ENCODE measurements around the gene GLG1. TPM values are rescaled to one million over a fixed set of nuclear protein-coding genes. Genes with fewer than 3 reads are reported as not detected.

Gene GLG1
- total and polyA plus RNA-seq, 9 donors, result 84.4 to 144 (median 123) TPM

DNA sequence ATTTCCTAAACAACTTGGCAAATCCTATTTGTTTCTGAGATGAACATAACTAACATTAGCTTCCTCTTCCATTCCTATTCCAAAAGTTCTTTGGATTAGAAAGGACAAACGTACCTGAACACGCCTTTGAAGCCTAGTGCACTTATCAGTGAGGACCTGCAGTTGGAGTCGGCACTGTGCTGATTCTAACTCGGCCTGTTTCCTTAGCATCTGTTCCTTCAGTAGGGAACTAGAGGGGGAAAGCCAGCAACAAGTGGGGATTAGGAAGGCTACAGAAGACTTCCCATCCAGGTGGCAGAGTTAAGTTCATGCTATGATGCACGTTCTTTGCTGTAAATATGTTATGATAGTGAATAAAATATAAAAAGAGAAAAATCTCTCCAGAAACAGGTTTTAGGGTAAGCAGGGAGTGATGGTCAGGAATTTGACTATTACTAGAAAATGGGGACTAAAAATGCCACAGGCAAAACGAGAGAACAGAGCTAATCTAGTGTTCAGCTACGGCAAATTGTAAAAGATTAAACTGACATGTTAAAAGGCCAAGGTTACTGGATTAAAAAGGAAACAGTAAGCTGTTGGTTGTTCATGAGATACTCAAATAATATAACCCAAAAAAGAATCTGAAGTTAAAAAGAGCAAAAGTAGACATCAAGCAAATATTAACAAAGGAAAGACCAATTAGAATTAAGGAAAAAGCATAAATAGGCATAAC, 31.0 kb upstream of the GLG1 start:
- DNase-seq, result no peak
- Histone ChIP-seq H3K4me3 (ENCODE audit: low read length) (no peak overlapping the region), H3K36me3 (ENCODE audit: control insufficient read depth, insufficient read depth, low read length) (peaks cover 27% of the 10 kb centered on the region), H3K27ac (ENCODE audit: low read length) (no peak overlapping the region), H3K4me1 (ENCODE audit: control insufficient read depth, insufficient read depth, low read length) (no peaks in the 10 kb centered on the region), H3K9me3 (replicated peaks; ENCODE audit: control insufficient read depth, low read depth, low read length) (no peaks in the 10 kb centered on the region), H3K27me3 (ENCODE audit: control insufficient read depth, insufficient read depth, low read length) (no peaks in the 10 kb centered on the region)
- 86% methylated on average over 5 of the region's 7 CpGs for WGBS (ENCODE audit: insufficient coverage)

GRCh38 chr16:74635303-74635702, 28.4 kb upstream of the GLG1 start:
- peaks cover 42% of the 10 kb centered on the region for H3K36me3 ChIP-seq (ENCODE audit: control insufficient read depth, insufficient read depth, low read length)
- WGBS (ENCODE audit: insufficient coverage), result 0% methylated on average over 1 of the region's 5 CpGs

DNA sequence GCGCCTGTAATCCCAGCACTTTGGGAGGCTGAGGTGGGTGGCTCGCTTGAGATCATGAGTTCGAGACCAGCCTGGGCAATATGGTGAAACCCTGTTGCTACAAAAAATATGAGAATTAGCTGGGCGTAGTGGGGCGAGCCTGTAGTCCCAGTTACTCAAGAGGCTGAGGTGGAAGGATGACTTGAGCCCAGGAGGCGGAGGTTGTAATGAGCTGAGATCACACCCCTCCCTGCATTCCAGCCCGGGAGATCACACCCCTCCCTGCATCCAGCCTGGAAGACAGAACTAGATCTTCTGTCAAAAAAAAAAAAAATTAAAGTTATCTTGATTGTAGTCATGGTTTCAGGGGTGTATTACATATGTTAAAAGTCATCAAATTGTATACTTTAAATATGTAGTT, 26.8 kb upstream of the GLG1 start:
- Histone ChIP-seq H3K27ac (ENCODE audit: low read length) (no peak overlapping the region), H3K4me1 (ENCODE audit: control insufficient read depth, insufficient read depth, low read length) (no peaks in the 10 kb centered on the region), H3K4me3 (ENCODE audit: low read length) (no peak overlapping the region), H3K9me3 (replicated peaks; ENCODE audit: control insufficient read depth, low read depth, low read length) (no peaks in the 10 kb centered on the region), H3K36me3 (ENCODE audit: control insufficient read depth, insufficient read depth, low read length) (peaks cover 46% of the 10 kb centered on the region), H3K27me3 (ENCODE audit: control insufficient read depth, insufficient read depth, low read length) (no peaks in the 10 kb centered on the region)
- no peak for DNase-seq
- 96% methylated on average over 3 of the region's 7 CpGs for WGBS (ENCODE audit: insufficient coverage)

More at GRCh38 chr16:74635303-74635702, 28.4 kb upstream of the GLG1 start:
- Histone ChIP-seq H3K27me3 (ENCODE audit: control insufficient read depth, insufficient read depth, low read length) (no peaks in the 10 kb centered on the region), H3K9me3 (replicated peaks; ENCODE audit: control insufficient read depth, low read depth, low read length) (no peaks in the 10 kb centered on the region), H3K4me3 (ENCODE audit: low read length) (no peak overlapping the region), H3K27ac (ENCODE audit: low read length) (no peak overlapping the region), H3K4me1 (ENCODE audit: control insufficient read depth, insufficient read depth, low read length) (no peaks in the 10 kb centered on the region)
- no peak for DNase-seq

GRCh38 chr16:74627506-74628220, 20.7 kb upstream of the GLG1 start:
- H3K27me3 ChIP-seq (ENCODE audit: control insufficient read depth, insufficient read depth, low read length), result no peaks in the 10 kb centered on the region
- 81% methylated on average over 5 of the region's 6 CpGs for WGBS (ENCODE audit: insufficient coverage)
- no peaks in the 10 kb centered on the region for H3K9me3 ChIP-seq (replicated peaks; ENCODE audit: control insufficient read depth, low read depth, low read length)
- H3K4me1 ChIP-seq (ENCODE audit: control insufficient read depth, insufficient read depth, low read length), result no peaks in the 10 kb centered on the region
- peaks cover 75% of the 10 kb centered on the region for H3K36me3 ChIP-seq (ENCODE audit: control insufficient read depth, insufficient read depth, low read length)
- no peak overlapping the region for H3K27ac ChIP-seq (ENCODE audit: low read length)
- no peak for DNase-seq
- no peak overlapping the region for H3K4me3 ChIP-seq (ENCODE audit: low read length)

DNA sequence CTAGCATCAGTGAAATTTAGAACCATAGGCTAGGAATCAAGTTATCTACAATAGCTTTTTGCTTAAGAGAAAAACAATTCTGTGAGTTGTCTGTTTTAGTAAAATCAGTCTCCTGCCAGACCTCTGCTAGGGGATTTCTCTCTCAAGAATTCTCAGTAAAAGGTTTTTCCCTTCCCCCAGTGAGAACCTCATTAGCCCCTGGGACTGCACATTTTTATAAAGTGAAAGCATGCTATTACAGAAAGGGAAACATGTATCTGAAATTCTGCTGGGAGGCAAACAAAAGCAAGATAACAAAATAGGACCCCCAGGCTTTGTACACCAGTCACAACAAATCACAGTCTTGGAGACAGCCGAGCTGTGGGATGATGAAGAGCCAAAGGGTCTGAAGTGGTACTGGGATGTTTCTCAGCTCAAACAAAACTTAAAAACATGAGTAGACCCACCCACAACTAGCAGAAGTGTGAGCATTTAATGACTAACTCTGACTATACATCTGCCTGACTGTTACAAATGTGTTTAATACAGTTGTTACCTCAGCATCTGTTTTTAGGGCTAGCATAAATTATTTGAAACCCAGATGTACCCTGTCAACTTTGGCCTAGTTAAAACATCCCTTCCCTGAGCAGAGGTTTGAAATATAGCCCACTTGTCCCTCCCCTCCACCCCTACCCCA, 20.0 kb upstream of the GLG1 start:
- H3K9me3 ChIP-seq (replicated peaks; ENCODE audit: control insufficient read depth, low read depth, low read length), result no peaks in the 10 kb centered on the region
- H3K27me3 ChIP-seq (ENCODE audit: control insufficient read depth, insufficient read depth, low read length), result no peaks in the 10 kb centered on the region
- no peak for DNase-seq
- WGBS (ENCODE audit: insufficient coverage), result no CpG with 5 or more reads among the region's 1 CpG
- peaks cover 76% of the 10 kb centered on the region for H3K36me3 ChIP-seq (ENCODE audit: control insufficient read depth, insufficient read depth, low read length)
- no peak overlapping the region for H3K4me3 ChIP-seq (ENCODE audit: low read length)
- no peaks in the 10 kb centered on the region for H3K4me1 ChIP-seq (ENCODE audit: control insufficient read depth, insufficient read depth, low read length)
- H3K27ac ChIP-seq (ENCODE audit: low read length), result no peak overlapping the region

- WGBS (ENCODE audit: insufficient coverage), result 92% methylated on average over 2 of the region's 14 CpGs
Measured at GRCh38 chr16:74625500-74626350, 18.8 kb upstream of the GLG1 start.

DNA sequence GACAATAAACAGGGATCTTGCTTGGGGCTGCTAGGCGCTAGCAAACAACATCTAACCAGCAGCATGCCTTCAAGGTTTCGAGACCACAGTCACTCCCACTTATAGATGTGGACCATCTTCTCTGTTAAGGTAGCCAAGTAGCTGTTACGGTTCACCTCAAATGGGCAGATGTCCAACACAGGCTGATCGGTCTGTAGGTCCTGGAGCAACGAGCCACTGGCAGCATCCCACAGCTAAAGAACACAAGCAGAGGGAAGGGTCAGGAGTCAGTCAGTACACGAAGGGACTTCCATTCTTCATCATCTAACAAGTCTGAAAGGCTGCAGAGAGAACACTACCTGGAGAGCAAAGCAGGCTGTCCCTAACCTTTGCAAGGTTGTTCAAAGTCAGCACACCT, 16.9 kb upstream of the GLG1 start:
- H3K27me3 ChIP-seq (ENCODE audit: control insufficient read depth, insufficient read depth, low read length), result no peaks in the 10 kb centered on the region
- no peaks in the 10 kb centered on the region for H3K4me1 ChIP-seq (ENCODE audit: control insufficient read depth, insufficient read depth, low read length)
- no peak overlapping the region for H3K27ac ChIP-seq (ENCODE audit: low read length)
- no peaks in the 10 kb centered on the region for H3K9me3 ChIP-seq (replicated peaks; ENCODE audit: control insufficient read depth, low read depth, low read length)
- H3K36me3 ChIP-seq (ENCODE audit: control insufficient read depth, insufficient read depth, low read length), result peaks cover 67% of the 10 kb centered on the region
- H3K4me3 ChIP-seq (ENCODE audit: low read length), result no peak overlapping the region
- no peak for DNase-seq
- 70% methylated on average over 3 of the region's 6 CpGs for WGBS (ENCODE audit: insufficient coverage)

More at GRCh38 chr16:74625500-74626350, 18.8 kb upstream of the GLG1 start:
- no peaks in the 10 kb centered on the region for H3K27me3 ChIP-seq (ENCODE audit: control insufficient read depth, insufficient read depth, low read length)
- no peak overlapping the region for H3K27ac ChIP-seq (ENCODE audit: low read length)
- H3K4me1 ChIP-seq (ENCODE audit: control insufficient read depth, insufficient read depth, low read length), result no peaks in the 10 kb centered on the region
- no peak overlapping the region for H3K4me3 ChIP-seq (ENCODE audit: low read length)
- no peaks in the 10 kb centered on the region for H3K9me3 ChIP-seq (replicated peaks; ENCODE audit: control insufficient read depth, low read depth, low read length)
- DNase-seq, result no peak
- H3K36me3 ChIP-seq (ENCODE audit: control insufficient read depth, insufficient read depth, low read length), result peaks cover 72% of the 10 kb centered on the region

GRCh38 chr16:74623214-74623838, 16.4 kb upstream of the GLG1 start:
- Histone ChIP-seq H3K36me3 (ENCODE audit: control insufficient read depth, insufficient read depth, low read length) (peaks cover 64% of the 10 kb centered on the region), H3K27me3 (ENCODE audit: control insufficient read depth, insufficient read depth, low read length) (no peaks in the 10 kb centered on the region), H3K4me1 (ENCODE audit: control insufficient read depth, insufficient read depth, low read length) (no peaks in the 10 kb centered on the region), H3K27ac (ENCODE audit: low read length) (no peak overlapping the region), H3K9me3 (replicated peaks; ENCODE audit: control insufficient read depth, low read depth, low read length) (no peaks in the 10 kb centered on the region), H3K4me3 (ENCODE audit: low read length) (no peak overlapping the region)
- WGBS (ENCODE audit: insufficient coverage), result no CpG with 5 or more reads among the region's 4 CpGs
- DNase-seq, result peak; percentile 61

DNA sequence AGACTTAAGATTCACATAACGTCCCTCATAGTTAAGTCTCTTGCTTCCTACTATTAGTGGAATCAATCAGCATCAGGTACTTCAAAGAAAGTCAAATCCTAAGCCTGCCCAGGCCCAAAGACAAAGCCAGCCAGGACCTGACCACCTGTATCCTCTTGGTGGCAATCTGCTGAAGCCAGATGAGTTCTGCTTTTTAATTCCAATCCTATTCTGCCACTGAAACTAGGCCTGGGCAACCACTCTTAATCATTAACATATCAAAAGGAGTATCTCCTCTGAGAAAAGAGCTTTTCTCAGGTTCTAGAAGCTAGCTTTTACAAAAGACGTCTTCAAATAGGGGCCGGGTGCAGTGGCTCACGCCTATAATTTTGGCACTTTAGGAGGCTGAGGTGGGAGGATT, 15.1 kb upstream of the GLG1 start:
- Histone ChIP-seq H3K36me3 (ENCODE audit: control insufficient read depth, insufficient read depth, low read length) (peaks cover 51% of the 10 kb centered on the region), H3K27me3 (ENCODE audit: control insufficient read depth, insufficient read depth, low read length) (no peaks in the 10 kb centered on the region), H3K4me3 (ENCODE audit: low read length) (no peak overlapping the region), H3K9me3 (replicated peaks; ENCODE audit: control insufficient read depth, low read depth, low read length) (no peaks in the 10 kb centered on the region), H3K4me1 (ENCODE audit: control insufficient read depth, insufficient read depth, low read length) (no peaks in the 10 kb centered on the region), H3K27ac (ENCODE audit: low read length) (no peak overlapping the region)
- 98% methylated on average over 4 of the region's 4 CpGs for WGBS (ENCODE audit: insufficient coverage)
- DNase-seq, result no peak

All from muscle of leg (tissue), 11 donors.